K562 (cell line): ENCODE results near the gene FBLN2. TPM values are rescaled to one million over a fixed set of nuclear protein-coding genes. Genes with fewer than 3 reads are reported as not detected.

Experiments used
- ATAC-seq: fragments of 200-7000 bp; cut with Tn5 transposase; 3 replicates; pipeline ENCODE4 v1.9.1; 2020; ENCODE audit warnings: moderate library complexity
- BruUV-seq: library from RNA; stranded (reverse); fragments of 400-500 nt; replicated peaks from 2 replicates; lab custom pipeline; 2021; lab: Mats Ljungman, UMichigan
- CTCF ChIA-PET: fragments of 300-600 bp; formaldehyde crosslinking; extraction: SDS; loops from one replicate; lab custom pipeline; 2021; ENCODE audit warnings: low intra/inter-chr PET ratio; lab: Yijun Ruan, JAX
- POLR2A ChIA-PET: fragments of 300-600, 350-650 bp; sonication (Branson Sonifier 250); formaldehyde crosslinking; extraction: SDS; loops from one replicate; lab custom pipeline; 2021; ENCODE audit warnings: antibody characterized with exemption, inconsistent platforms; lab: Yijun Ruan, JAX
- DNase-seq, 4 experiments: peaks; one replicate each; pipeline versions ENCODE4 v3.0.0 to v3.0.0-alpha.2; 2011 to 2018; ENCODE audit warnings: low spot score in 3 of 4, mixed read lengths in 3 of 4; ENCODE audit errors: extremely low read depth in 1 of 4
- FAIRE-seq: peaks from 2 replicates; lab custom pipeline; 2011; peaks lifted over from hg19 to GRCh38; lab: Jason Lieb, UNC
- H2AFZ ChIP-seq: 2 replicates; pipeline ENCODE4 v1.6.0; 2011; ENCODE audit warnings: low read depth, low read length, control low read depth, inconsistent platforms
- H3K27ac ChIP-seq: fragments of 200-600 bp; 3 replicates; pipeline ENCODE4 v1.8.0; 2011; ENCODE audit warnings: low read depth, mild to moderate bottlenecking, control low read depth, inconsistent platforms, low read length, moderate library complexity, mixed read lengths; ENCODE audit errors: extremely low read depth
- H3K27me3 ChIP-seq, 2 experiments: fragments of 300-600 bp in 1 of 2; 2 replicates in 1 of 2; 3 replicates in 1 of 2; pipeline versions ENCODE4 v1.6.0 to v1.8.0; 2011; ENCODE audit warnings: inconsistent platforms in 2 of 2, low read length in 2 of 2, mild to moderate bottlenecking in 1 of 2, mixed read lengths in 1 of 2, moderate library complexity in 1 of 2; ENCODE audit not compliant: control insufficient read depth in 2 of 2, insufficient read depth in 2 of 2
- H3K36me3 ChIP-seq: fragments of 300-600 bp; 3 replicates; pipeline ENCODE4 v1.8.0; 2011; ENCODE audit warnings: mild to moderate bottlenecking, low read length, inconsistent platforms; ENCODE audit not compliant: control insufficient read depth, insufficient read depth
- H3K4me1 ChIP-seq, 2 experiments: fragments of 200-600 bp in 1 of 2; replicated peaks in 1 of 2; 2 replicates in 1 of 2; 3 replicates in 1 of 2; pipeline versions ENCODE4 v1.5.1 to v1.8.0; 2011; ENCODE audit warnings: inconsistent platforms in 2 of 2, low read length in 2 of 2, mild to moderate bottlenecking in 1 of 2, mixed read lengths in 1 of 2, moderate library complexity in 1 of 2; ENCODE audit not compliant: control insufficient read depth in 2 of 2, insufficient read depth in 2 of 2
- H3K4me2 ChIP-seq: 2 replicates; pipeline ENCODE4 v1.6.1; 2011; ENCODE audit warnings: low read length, control low read depth, inconsistent platforms, mixed read lengths; ENCODE audit not compliant: insufficient read depth
- H3K4me3 ChIP-seq: fragments of 200-600 bp; sonication (generic), shearing (Covaris generic); 2 replicates; pipeline ENCODE4 v1.5.1; 2016; ENCODE audit warnings: control low read depth, inconsistent platforms
- H3K79me2 ChIP-seq: fragments of 200-600 bp; 3 replicates; pipeline ENCODE4 v1.8.0; 2011; ENCODE audit warnings: low read length, inconsistent platforms; ENCODE audit not compliant: control insufficient read depth, insufficient read depth
- H3K9ac ChIP-seq, 2 experiments: 2 replicates each; pipeline versions ENCODE4 v1.6.0 to v1.6.1; 2011; ENCODE audit warnings: low read depth in 2 of 2, low read length in 2 of 2, control low read depth in 1 of 2, inconsistent platforms in 1 of 2, mild to moderate bottlenecking in 1 of 2, mixed read lengths in 1 of 2; ENCODE audit not compliant: insufficient read depth in 1 of 2
- H3K9me1 ChIP-seq: one replicate; pipeline ENCODE4 v1.6.0; 2011; ENCODE audit warnings: inconsistent platforms, mild to moderate bottlenecking, low read length, moderate library complexity; ENCODE audit not compliant: control insufficient read depth, insufficient read depth
- H3K9me3 ChIP-seq: replicated peaks from 2 replicates; pipeline ENCODE4 v1.5.1; 2011; ENCODE audit warnings: low read depth, low read length, inconsistent platforms; ENCODE audit not compliant: control insufficient read depth, insufficient read depth
- H4K20me1 ChIP-seq: replicated peaks from 2 replicates; pipeline ENCODE4 v1.6.1; 2011; ENCODE audit warnings: low read length, inconsistent platforms, mixed read lengths; ENCODE audit not compliant: control insufficient read depth, insufficient read depth
- CBX2 ChIP-seq: fragments of 200-600 bp; sonication (generic); IDR thresholded peaks from one replicate; pipeline ENCODE4 v1.6.1; 2012; ENCODE audit warnings: mild to moderate bottlenecking, low read length, inconsistent platforms; ENCODE audit not compliant: insufficient read depth, poor library complexity, severe bottlenecking
- ELF4 ChIP-seq: fragments of 450-650 bp; formaldehyde crosslinking; IDR thresholded peaks from 2 replicates; pipeline ENCODE4 v1.4.0; 2022; ENCODE audit warnings: missing genetic modification characterization
- ELK3 ChIP-seq: fragments of 450-650 bp; formaldehyde crosslinking; IDR thresholded peaks from 2 replicates; pipeline ENCODE4 v1.4.0; 2020; ENCODE audit warnings: mild to moderate bottlenecking
- GABPB2 ChIP-seq: fragments of 250-450 bp; sonication (Bioruptor Pico); conservative IDR thresholded peaks from 2 replicates; pipeline ENCODE4 v1.5.1; 2021; ENCODE audit warnings: mild to moderate bottlenecking
- HDAC6 ChIP-seq: IDR thresholded peaks from 2 replicates; pipeline ENCODE4 v1.6.1; 2012; ENCODE audit warnings: low read depth, mild to moderate bottlenecking, control low read depth, inconsistent platforms, low read length, moderate library complexity
- LEF1 ChIP-seq: fragments of 450-650 bp; IDR thresholded peaks from 2 replicates; pipeline ENCODE4 v1.6.1; 2016; ENCODE audit warnings: mild to moderate bottlenecking
- MXD1 ChIP-seq: fragments of 250-450 bp; sonication (Bioruptor Pico); IDR thresholded peaks from 2 replicates; pipeline ENCODE4 v1.8.0; 2021; ENCODE audit warnings: borderline replicate concordance, mild to moderate bottlenecking, moderate library complexity; ENCODE audit not compliant: poor library complexity, severe bottlenecking
- NCOA6 ChIP-seq: fragments of 450-650 bp; IDR thresholded peaks from 2 replicates; pipeline ENCODE4 v1.6.1; 2017; ENCODE audit warnings: mild to moderate bottlenecking
- PATZ1 ChIP-seq: fragments of 250-450 bp; sonication (Bioruptor Pico); IDR thresholded peaks from 2 replicates; pipeline ENCODE4 v1.5.0; 2020; ENCODE audit warnings: mild to moderate bottlenecking, borderline replicate concordance
- PHTF2 ChIP-seq: fragments of 250-450 bp; sonication (Bioruptor Pico); IDR thresholded peaks from 2 replicates; pipeline ENCODE4 v1.5.0; 2021; ENCODE audit warnings: mild to moderate bottlenecking
- POLR3G ChIP-seq: IDR thresholded peaks from 2 replicates; pipeline ENCODE4 v1.6.1; 2011; ENCODE audit not compliant: insufficient read length, insufficient replicate concordance; ENCODE audit errors: extremely low read depth
- RUNX1 ChIP-seq: sonication (generic); IDR thresholded peaks from 2 replicates; pipeline ENCODE4 v1.6.1; 2016; ENCODE audit warnings: antibody characterized with exemption, low read depth
- TCF3 ChIP-seq: sonication (generic); formaldehyde crosslinking; IDR thresholded peaks from 2 replicates; pipeline ENCODE4 v1.4.0; 2020; ENCODE audit warnings: mild to moderate bottlenecking, missing genetic modification reagents
- TCF7L2 ChIP-seq: fragments of 150-350 bp; IDR thresholded peaks from 2 replicates; pipeline ENCODE4 v1.6.1; 2016; ENCODE audit warnings: low read depth, mild to moderate bottlenecking, low read length, moderate library complexity
- THRB ChIP-seq: fragments of 450-650 bp; formaldehyde crosslinking; conservative IDR thresholded peaks from 2 replicates; pipeline ENCODE4 v1.4.0; 2022; ENCODE audit warnings: mild to moderate bottlenecking, missing genetic modification characterization
- UBTF ChIP-seq, 2 experiments: IDR thresholded peaks; 2 replicates each; pipeline ENCODE4 v1.6.1; 2012; ENCODE audit warnings: improper control_type of control experiment in 2 of 2, low read depth in 2 of 2, low read length in 2 of 2, borderline replicate concordance in 1 of 2
- WGBS: fragments of 100-300 bp; shearing (Covaris generic); methylation state at CpG from one replicate; pipeline ENCODE4 v1.1.6; 2016; ENCODE audit warnings: low coverage, mixed read lengths; ENCODE audit not compliant: insufficient coverage; ENCODE audit errors: missing lambda C conversion rate; 5-methylcytosine and 5-hydroxymethylcytosine counted together
- in situ Hi-C: fragments of 300-500 bp; cut with MboI; formaldehyde crosslinking; loops from 4 replicates; pipeline ENCODE4 v1.15.0; 2018; ENCODE audit warnings: inconsistent platforms, mixed read lengths
- intact Hi-C: fragments of 100-400 bp; cut with micrococcal nuclease; formaldehyde crosslinking; loops from 2 replicates; pipeline ENCODE4 v1.14.2; 2022
- polyA plus RNA-seq, 8 experiments: library from polyadenylated mRNA; depleted of rRNA in 4 of 8; stranded (reverse) in 5 of 8; unstranded in 3 of 8; fragments of >200 nt; fragmentation: Nextera tagmentation in 2 of 8; fragmentation: Illumina TruSeq in 1 of 8; extraction: Ambion mirVana in 2 of 8; extraction: Trizol in 1 of 8; gene quantifications; 2 replicates each; pipeline versions ENCODE4 v1.2.1 to v1.2.3, GENCODE V29; 2011 to 2014; ENCODE audit warnings: inconsistent platforms in 1 of 8, missing spikeins in 1 of 8
- total RNA-seq, 7 experiments: library from RNA; depleted of rRNA in 6 of 7; stranded (reverse); fragments of >200 nt in 6 of 7; fragmentation: Illumina TruSeq in 2 of 7; extraction: Trizol in 2 of 7; gene quantifications; 2 replicates each; pipeline versions ENCODE4 v1.2.1 to v1.2.3, GENCODE V29; 2011 to 2021; ENCODE audit warnings: low replicate concordance in 1 of 7

FBLN2 gene
- total and polyA plus RNA-seq, 9 of the 15 experiments (the other 6 are each of a cell fraction or from before 2014, with no cell fraction given), result 0.03 to 0.10 (median 0.04) TPM; not detected in 6

- CTCF ChIA-PET, result no interaction called here
- Histone ChIP-seq H3K9ac (no peak overlapping the region), H3K79me2 (no peaks in the 10 kb centered on the region), H3K4me3 (no peak overlapping the region), H2AFZ (no peak overlapping the region), H3K36me3 (no peaks in the 10 kb centered on the region), H4K20me1 (peaks cover 4% of the 10 kb centered on the region; the same call in 1 of the 2 replicates), H3K9me1 (no peaks in the 10 kb centered on the region), H3K27me3 (peaks cover 19 to 74% of the 10 kb centered on the region in 2 experiments), H3K27ac (no peak overlapping the region), H3K4me1 (peaks cover 0 to 4% of the 10 kb centered on the region in 2 experiments; a peak in 1 of 5 replicates), H3K9me3 (no peaks in the 10 kb centered on the region), H3K4me2 (no peak overlapping the region)
- FAIRE-seq (no peak), DNase-seq (no peak), ATAC-seq (no peak)
- no TSS peak for BruUV-seq
- intact Hi-C loops, result no loop called here
- in situ Hi-C loops, result no loop called here
- POLR2A ChIA-PET, result interaction anchor here (0.6 kb wide), 1 partner anchor 53 kb away, joined by 3 read pairs; no protein-coding TSS in a partner anchor
- WGBS, result 1% methylated on average over 4 of the region's 4 CpGs
- no peak for TF ChIP-seq PATZ1 (CRISPR knock-in tag)
- no peak for TF ChIP-seq TCF3 (CRISPR knock-in tag)
- TF ChIP-seq MXD1, result no peak
- TF ChIP-seq GABPB2 (CRISPR knock-in tag), result no peak
- TF ChIP-seq LEF1, result no peak
- TF ChIP-seq HDAC6, result no peak
- TF ChIP-seq RUNX1, result no peak
- TF ChIP-seq ELF4 (CRISPR knock-in tag), result peak; percentile 61; the same call in 1 of the 2 replicates
- no peak for TF ChIP-seq CBX2
- no peak for TF ChIP-seq POLR3G
- TF ChIP-seq PHTF2 (CRISPR knock-in tag), result no peak
- TF ChIP-seq UBTF (IDR thresholded peaks at IDR 0.05; ENCODE audit: borderline replicate concordance in 1 of 2, low read depth in 2 of 2, low read length in 2 of 2), result no peak
- TF ChIP-seq TCF7L2, result no peak
- TF ChIP-seq THRB (CRISPR knock-in tag), result peak; percentile 78
- TF ChIP-seq ELK3 (CRISPR knock-in tag), result no peak
- no peak for TF ChIP-seq NCOA6
These were observed 134.4 kb downstream of the FBLN2 start for GRCh38 chr3:13683288-13683687.
